Duodenal mucosa (tissue), 2 donors: ENCODE measurements around the gene ZNF362.
"Not testable (repeated sequence)": the region's sequence is repeated elsewhere in the genome, so short reads cannot be mapped to it uniquely, and the experiment has no call there.

Experiments
- H3K27ac ChIP-seq: one replicate; pipeline ENCODE4 v1.7.0; 2013; ENCODE audit warnings: low read depth, low read length
- H3K27me3 ChIP-seq, 2 donors: one replicate each; pipeline ENCODE4 v1.7.0; 2013; ENCODE audit warnings: low read length in 2 of 2, control low read depth in 1 of 2; ENCODE audit not compliant: insufficient read depth in 2 of 2, control insufficient read depth in 1 of 2
- H3K36me3 ChIP-seq, 2 donors: one replicate each; pipeline ENCODE4 v1.7.0; 2013; ENCODE audit warnings: low read length in 2 of 2, control low read depth in 1 of 2; ENCODE audit not compliant: insufficient read depth in 2 of 2, control insufficient read depth in 1 of 2
- H3K4me1 ChIP-seq, 2 donors: one replicate each; pipeline ENCODE4 v1.7.0; 2013; ENCODE audit warnings: low read length in 2 of 2, control low read depth in 1 of 2; ENCODE audit not compliant: insufficient read depth in 2 of 2, control insufficient read depth in 1 of 2
- H3K4me3 ChIP-seq, 2 donors: one replicate each; pipeline ENCODE4 v1.7.0; 2013; ENCODE audit warnings: low read length in 2 of 2, low read depth in 1 of 2
- H3K9ac ChIP-seq, 2 donors: one replicate each; pipeline ENCODE4 v1.7.0; 2013; ENCODE audit warnings: low read length in 2 of 2, low read depth in 1 of 2
- H3K9me3 ChIP-seq, 2 donors: one replicate each; pipeline ENCODE4 v1.7.0; 2013; ENCODE audit warnings: low read length in 2 of 2, control low read depth in 1 of 2; ENCODE audit not compliant: control insufficient read depth in 1 of 2

The ZNF362 gene

GRCh38 chr1:33301273-33301984 lies 45.1 kb downstream of the ZNF362 start:
- Histone ChIP-seq H3K36me3 (peaks cover 0 to 16% of the 10 kb centered on the region in 2 donors), H3K4me3 (no peak overlapping the region), H3K27me3 (peaks cover 0 to 8% of the 10 kb centered on the region in 2 donors), H3K27ac (no peak overlapping the region), H3K9me3 (no peaks in the 10 kb centered on the region), H3K9ac (no peak overlapping the region), H3K4me1 (peaks cover 4 to 5% of the 10 kb centered on the region in 2 donors)

GRCh38 chr1:33302325-33302724 lies 46.0 kb downstream of the ZNF362 start:
- H3K9me3 ChIP-seq: no peaks in the 10 kb centered on the region
- H3K4me1 ChIP-seq: peaks cover 4 to 5% of the 10 kb centered on the region in 2 donors
- H3K9ac ChIP-seq: no peak overlapping the region
- H3K27me3 ChIP-seq: peaks cover 3 to 9% of the 10 kb centered on the region in 2 donors
- H3K4me3 ChIP-seq: no peak overlapping the region
- H3K27ac ChIP-seq: no peak overlapping the region
- peaks cover 0 to 11% of the 10 kb centered on the region in 2 donors for H3K36me3 ChIP-seq

- H3K4me3 ChIP-seq: no peak overlapping the region
- H3K9ac ChIP-seq: no peak overlapping the region
- H3K4me1 ChIP-seq: no peaks in the 10 kb centered on the region
- H3K36me3 ChIP-seq: no peaks in the 10 kb centered on the region
- H3K27ac ChIP-seq: no peak overlapping the region
- peaks cover 3 to 9% of the 10 kb centered on the region in 2 donors for H3K27me3 ChIP-seq
- H3K9me3 ChIP-seq: no peaks in the 10 kb centered on the region
Measured at GRCh38 chr1:33305016-33305415, 48.7 kb downstream of the ZNF362 start.

- H3K9ac ChIP-seq: no peak overlapping the region
- no peaks in the 10 kb centered on the region for H3K4me1 ChIP-seq
- H3K27me3 ChIP-seq: peaks cover 3 to 9% of the 10 kb centered on the region in 2 donors
- peak overlapping the region; percentile 5 to 35 for H3K4me3 ChIP-seq
- no peak overlapping the region for H3K27ac ChIP-seq
- H3K36me3 ChIP-seq: no peaks in the 10 kb centered on the region
- H3K9me3 ChIP-seq: no peaks in the 10 kb centered on the region
Measured at GRCh38 chr1:33305816-33306652, 49.7 kb downstream of the ZNF362 start.

GRCh38 chr1:33306653-33307493 lies 50.6 kb downstream of the ZNF362 start:
- Histone ChIP-seq H3K27ac (no peak overlapping the region), H3K36me3 (no peaks in the 10 kb centered on the region), H3K4me1 (no peaks in the 10 kb centered on the region), H3K9ac (no peak overlapping the region), H3K9me3 (no peaks in the 10 kb centered on the region), H3K4me3 (peak overlapping the region; percentile 32 to 35), H3K27me3 (peaks cover 3 to 9% of the 10 kb centered on the region in 2 donors)

GRCh38 chr1:33307494-33307864 lies 51.2 kb downstream of the ZNF362 start:
- H3K4me1 ChIP-seq: no peaks in the 10 kb centered on the region
- H3K9me3 ChIP-seq: no peaks in the 10 kb centered on the region
- no peaks in the 10 kb centered on the region for H3K36me3 ChIP-seq
- no peak overlapping the region for H3K9ac ChIP-seq
- no peak overlapping the region for H3K27ac ChIP-seq
- H3K27me3 ChIP-seq: peaks cover 3 to 9% of the 10 kb centered on the region in 2 donors
- H3K4me3 ChIP-seq: no peak overlapping the region

- not testable (repeated sequence) for H3K4me3 ChIP-seq, H3K4me1 ChIP-seq, H3K27me3 ChIP-seq, H3K27ac ChIP-seq, H3K36me3 ChIP-seq, H3K9ac ChIP-seq, H3K9me3 ChIP-seq
Measured at GRCh38 chr1:33309351-33309750, 53.1 kb downstream of the ZNF362 start.

- Histone ChIP-seq H3K27ac (no peak overlapping the region), H3K9ac (no peak overlapping the region), H3K4me1 (no peaks in the 10 kb centered on the region), H3K36me3 (no peaks in the 10 kb centered on the region), H3K4me3 (no peak overlapping the region), H3K9me3 (no peaks in the 10 kb centered on the region), H3K27me3 (peaks cover 3 to 9% of the 10 kb centered on the region in 2 donors)
Measured at GRCh38 chr1:33310702-33311101, 54.4 kb downstream of the ZNF362 start.

- H3K27me3 ChIP-seq: peaks cover 0 to 2% of the 10 kb centered on the region in 2 donors
- H3K9me3 ChIP-seq: no peaks in the 10 kb centered on the region
- H3K4me1 ChIP-seq: no peaks in the 10 kb centered on the region
- H3K9ac ChIP-seq: no peak overlapping the region
- H3K4me3 ChIP-seq: no peak overlapping the region
- no peak overlapping the region for H3K27ac ChIP-seq
- H3K36me3 ChIP-seq: no peaks in the 10 kb centered on the region
Measured at GRCh38 chr1:33311706-33312412, 55.6 kb downstream of the ZNF362 start.
